Fibroblast of skin of left biceps (primary cell): Measurements from ENCODE around the gene GPR27.

Source experiments
- DNase-seq, 2 experiments: peaks; one replicate each; pipeline ENCODE4 v3.0.0-alpha.2; 2013; ENCODE audit warnings: low read depth in 2 of 2

GPR27 gene

DNA sequence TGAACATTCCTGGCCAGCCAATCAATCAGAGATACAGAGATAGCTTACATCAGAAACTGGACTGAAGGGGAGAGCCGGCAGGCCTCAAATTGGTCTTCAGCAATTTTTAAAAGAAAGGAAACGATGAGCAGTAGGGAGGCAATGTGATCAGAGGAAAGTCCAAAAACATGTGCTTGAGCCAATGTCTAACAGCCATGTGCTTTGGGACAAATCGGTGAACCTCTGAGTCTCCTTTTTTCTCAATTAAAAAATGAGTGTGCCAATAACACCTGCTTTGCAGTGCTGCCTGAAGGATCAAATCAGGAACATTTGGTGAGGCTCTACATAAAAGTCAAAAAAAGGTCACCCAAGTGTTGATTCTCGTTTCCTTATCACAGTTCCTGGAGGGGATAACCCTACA is 21.0 kb upstream of the GPR27 start:
- no peak for DNase-seq

DNA sequence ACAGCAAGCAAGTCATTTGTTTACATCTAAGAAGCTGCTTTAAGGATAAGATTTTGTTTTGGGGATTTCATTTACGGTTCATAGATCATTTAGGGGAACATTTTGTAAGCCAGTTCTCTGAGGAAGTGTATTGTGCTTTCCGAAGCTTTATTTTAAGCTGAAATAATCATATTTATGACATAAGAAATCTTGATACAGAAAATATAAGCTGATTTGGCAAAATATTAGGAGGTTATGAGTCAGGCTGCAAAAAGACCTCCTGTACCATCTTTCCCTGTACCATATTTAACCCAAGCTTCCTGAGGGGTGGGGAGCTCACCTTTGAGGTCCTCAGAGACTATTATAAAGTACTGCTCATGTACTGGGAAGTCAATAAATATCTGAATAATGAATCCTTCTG is 20.3 kb upstream of the GPR27 start:
- no peak for DNase-seq

DNA sequence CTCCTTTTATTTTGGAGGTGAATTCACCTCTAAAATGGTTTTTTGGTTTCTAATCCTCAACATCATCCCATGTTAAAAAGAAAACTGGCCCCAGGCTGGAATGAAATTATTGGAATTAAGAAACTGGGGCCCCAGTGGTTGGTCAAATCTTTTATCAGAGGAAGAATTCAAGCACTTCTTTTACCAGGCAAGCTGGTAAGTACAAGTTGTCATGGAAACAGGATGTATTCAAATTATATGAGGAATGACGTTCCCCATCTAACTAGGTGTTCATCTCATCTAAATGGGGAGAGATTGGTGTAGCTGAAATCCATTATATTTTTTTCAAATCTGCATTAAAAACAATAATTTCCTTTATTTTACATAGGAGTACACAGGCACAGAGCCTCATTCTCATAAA is 18.8 kb upstream of the GPR27 start:
- no peak for DNase-seq

DNA sequence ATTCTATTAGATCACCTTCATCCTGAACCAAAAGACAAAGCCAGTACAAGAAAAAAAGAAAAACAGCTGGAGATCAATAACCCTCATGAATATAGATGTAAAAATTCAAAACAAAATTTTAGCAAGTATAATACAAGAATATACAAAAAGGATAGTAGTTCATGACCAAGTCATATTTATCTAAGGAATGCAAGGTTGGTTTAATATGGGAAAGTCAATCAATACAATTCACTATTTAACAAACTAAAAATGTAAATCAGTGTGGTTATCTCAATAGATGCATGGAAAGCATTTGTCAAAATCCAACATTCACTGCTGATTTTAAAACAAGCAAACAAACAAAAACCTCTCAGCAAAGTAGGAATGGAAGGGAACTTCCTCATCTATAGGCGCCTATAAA is 11.0 kb upstream of the GPR27 start:
- no peak for DNase-seq

DNA sequence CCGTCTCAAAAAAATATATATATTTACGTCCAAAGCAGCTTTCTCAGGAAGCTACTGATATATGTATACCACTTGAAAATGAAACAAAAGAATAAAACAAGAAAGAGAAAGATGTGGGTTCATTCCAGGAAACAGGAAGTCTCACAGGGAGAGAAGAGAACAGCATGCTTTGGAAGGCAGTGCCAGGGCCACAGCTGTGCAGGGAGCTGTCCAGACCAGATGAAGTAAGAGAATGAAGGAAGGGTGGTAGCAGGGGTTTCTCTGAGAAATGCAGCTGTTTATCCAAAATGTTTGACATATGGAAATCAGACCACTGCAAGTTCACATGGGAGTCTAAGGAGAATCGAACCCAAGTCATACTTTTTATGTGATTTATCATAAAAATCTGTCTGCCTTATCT is 8.9 kb upstream of the GPR27 start:
- no peak for DNase-seq

DNA sequence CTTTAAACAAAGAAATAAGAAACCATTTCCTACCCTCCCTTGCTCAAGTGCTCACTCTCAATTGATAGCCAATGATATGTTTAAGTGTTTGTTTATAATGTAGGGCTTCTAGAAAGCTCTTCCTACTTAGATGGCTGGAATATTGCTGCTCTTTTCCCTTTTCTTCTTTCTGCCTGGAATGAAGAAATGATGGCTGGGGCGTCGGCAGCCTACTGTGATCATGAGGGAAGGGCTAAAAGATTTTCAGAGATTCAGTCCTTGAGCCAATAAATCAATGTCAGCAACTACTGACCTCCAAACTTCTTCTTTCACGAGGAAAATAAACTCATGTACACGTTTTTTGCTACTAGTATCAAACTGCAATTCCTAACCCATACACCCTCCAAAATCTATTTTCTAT is 2.1 kb upstream of the GPR27 start:
- DNase-seq = no peak

DNA sequence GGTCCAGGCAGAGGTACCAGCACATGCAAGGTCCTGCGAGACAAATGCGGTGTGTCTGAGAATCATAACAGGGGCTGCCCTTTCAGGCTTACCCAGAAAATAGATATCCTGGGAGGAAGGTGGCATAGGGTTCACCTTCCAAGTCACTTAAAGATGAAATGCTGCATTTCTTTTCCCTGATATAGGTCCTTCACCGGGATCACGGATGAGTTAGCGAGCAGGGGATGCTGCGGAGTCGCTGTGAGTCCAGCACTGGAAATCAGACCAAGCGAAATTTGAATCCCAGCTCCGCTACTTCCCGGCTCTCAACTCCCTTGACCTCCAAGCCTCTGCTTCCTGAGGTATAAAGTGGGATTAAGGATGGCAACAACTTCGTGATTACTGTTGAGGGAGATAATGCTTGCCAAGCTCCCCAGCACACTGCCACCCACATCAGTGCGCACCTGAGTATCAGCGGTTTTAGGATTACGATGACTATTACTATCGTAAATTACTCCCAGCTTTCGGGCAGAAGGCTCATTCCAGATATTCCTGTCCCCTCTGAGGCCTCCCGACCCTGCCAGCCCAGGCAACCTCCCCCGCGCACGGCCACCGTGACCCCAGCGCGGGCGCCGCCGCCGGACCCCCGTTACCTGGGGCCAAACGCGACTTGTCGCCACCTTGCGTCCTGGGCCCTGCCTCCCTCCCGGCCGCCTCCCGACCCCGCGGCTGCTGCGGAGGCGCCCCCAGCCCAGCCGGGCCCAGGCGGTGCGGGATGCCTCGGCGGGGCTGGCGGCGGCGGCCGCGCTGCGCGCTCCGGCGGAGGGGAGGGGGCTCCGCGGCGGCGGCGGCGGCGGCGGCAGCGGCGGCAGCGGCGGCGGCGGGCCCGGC is 589 bp upstream of the GPR27 start:
- no peak for DNase-seq

DNA sequence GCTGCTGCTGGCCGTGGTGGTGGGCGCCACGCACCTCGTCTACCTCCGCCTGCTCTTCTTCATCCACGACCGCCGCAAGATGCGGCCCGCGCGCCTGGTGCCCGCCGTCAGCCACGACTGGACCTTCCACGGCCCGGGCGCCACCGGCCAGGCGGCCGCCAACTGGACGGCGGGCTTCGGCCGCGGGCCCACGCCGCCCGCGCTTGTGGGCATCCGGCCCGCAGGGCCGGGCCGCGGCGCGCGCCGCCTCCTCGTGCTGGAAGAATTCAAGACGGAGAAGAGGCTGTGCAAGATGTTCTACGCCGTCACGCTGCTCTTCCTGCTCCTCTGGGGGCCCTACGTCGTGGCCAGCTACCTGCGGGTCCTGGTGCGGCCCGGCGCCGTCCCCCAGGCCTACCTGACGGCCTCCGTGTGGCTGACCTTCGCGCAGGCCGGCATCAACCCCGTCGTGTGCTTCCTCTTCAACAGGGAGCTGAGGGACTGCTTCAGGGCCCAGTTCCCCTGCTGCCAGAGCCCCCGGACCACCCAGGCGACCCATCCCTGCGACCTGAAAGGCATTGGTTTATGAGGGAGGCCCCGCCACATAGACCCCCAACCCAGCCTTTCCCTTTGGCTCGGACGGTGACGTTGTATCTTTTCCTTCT is 1.1 kb downstream of the GPR27 start:
- no peak for DNase-seq

DNA sequence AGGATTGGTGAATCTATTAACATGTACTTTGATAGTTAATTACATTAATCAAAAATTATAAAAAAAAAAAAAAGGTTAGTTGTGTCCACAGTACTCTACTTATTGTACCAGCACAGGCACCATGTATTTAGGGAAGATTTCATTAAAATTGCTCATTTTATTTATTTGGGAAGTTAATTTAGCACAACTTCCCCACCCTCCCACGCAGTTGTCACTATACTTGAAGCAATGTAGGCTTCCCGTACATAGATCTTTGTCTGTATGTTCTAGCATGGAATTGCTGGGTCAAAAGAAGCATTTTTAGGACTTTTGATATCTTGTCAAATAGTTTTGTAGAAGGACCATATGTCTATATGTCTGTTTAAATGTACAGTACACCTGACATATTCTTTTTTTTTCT is 4.4 kb downstream of the GPR27 start:
- DNase-seq = no peak

DNA sequence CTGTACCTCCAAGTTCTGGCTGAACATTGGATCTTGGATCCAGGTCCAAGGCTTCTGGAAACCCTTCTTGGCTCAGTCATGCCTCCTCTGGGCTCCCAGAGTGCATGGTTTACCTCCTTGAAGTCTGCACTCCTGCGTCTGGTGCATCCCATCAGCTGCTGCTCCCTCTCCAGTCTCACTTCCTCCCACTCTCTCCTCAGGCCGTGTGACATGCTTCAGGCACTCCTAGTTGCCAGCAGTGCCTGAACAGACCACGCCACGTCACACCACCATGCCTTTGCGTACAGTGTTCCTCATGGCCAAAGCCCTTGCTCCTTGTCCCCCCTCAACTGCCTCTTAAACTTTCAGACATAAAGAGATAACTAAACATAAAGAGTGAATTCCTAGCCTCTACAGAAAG is 5.7 kb downstream of the GPR27 start:
- no peak for DNase-seq

DNA sequence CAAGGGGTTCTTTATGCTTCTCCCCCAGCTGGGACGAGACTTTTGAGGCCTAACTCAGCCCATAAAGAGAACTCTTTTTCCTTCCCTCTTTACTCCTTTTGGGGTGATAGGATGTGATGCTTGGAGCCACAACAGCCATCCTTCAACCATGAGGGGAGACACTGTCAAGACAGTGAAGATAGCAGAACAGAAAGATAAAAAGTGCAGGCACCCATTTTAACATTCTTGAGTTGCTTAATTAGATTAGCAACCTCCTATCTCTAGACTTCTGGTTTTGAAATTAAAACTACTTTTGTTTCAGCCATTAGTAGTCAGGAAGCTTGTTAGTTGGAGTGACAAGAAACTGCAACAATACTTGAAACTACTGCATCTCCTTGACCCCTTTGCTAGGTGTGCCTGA is 6.5 kb downstream of the GPR27 start:
- no peak for DNase-seq

DNA sequence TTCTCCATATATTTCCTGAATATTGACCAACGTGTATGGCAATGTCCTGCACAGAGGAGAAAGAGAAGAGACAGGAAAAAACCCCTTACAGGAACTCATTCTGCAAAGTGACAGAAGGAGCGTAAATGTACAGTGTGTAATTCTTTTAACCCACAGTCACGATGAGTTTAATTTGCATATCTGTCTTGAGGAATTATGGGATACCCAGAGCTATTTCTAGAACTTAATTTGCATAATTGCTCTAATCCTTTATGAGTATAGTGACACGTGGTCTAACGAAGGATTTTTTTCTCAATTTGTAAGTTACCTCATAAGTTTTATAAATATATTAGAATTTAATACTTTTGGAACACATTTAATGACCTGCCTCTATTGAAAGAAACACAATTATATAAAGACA is 9.8 kb downstream of the GPR27 start:
- no peak for DNase-seq

DNA sequence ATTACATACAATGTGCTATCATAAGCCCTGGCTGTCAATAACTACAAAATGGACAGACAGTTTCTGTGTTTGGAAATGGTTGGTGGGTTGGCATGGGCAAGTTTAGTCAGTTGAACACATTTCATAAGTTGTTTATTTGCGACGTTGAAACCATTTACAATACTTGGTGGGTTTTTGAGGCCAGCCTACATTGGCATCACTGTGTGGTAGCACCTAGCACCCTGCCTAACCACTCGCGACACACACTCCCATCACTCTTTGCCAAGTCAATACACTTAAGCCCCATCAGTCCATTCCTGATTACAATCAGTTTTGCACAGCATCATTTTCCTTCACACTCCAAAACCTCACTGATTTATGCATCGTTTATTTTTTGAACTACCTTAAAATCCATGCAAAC is 17.5 kb downstream of the GPR27 start:
- DNase-seq = no peak

DNA sequence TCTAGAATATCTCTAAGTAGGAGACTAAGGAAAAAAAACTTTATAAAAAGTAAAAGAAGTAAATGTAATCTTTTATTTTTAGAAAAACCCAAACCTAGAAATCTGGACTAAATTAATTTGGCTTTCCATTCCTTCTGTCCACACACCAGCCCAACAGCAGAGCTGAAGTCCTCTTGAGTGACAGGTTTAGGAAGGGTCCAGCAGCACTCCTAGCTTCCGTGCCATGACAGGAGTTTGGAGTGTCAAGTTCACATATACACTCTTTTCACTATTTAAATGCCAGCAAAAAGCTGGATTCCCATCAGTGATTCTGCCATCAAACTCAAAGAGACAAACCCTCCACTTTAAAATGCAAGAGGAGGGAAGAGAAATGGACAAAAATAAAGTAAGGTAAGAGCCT is 18.2 kb downstream of the GPR27 start:
- no peak for DNase-seq

DNA sequence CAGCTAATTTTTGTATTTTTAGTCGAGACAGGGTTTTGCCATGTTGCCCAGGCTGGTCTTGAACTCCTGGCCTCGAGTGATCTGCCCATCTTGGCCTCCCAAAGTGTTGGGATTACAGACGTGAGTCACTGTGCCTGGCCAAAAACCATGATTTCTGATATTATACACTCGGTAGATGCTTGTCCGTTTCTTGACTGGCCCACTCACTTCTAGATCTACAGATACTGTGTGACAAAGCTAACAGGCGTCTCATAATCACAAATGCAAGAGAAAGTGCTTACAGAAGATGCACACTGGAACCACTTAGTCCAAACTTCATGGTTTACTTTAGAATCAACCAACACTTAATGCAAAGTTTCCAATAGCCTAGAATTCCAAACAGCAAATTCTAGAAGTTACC is 22.9 kb downstream of the GPR27 start:
- no peak for DNase-seq

DNA sequence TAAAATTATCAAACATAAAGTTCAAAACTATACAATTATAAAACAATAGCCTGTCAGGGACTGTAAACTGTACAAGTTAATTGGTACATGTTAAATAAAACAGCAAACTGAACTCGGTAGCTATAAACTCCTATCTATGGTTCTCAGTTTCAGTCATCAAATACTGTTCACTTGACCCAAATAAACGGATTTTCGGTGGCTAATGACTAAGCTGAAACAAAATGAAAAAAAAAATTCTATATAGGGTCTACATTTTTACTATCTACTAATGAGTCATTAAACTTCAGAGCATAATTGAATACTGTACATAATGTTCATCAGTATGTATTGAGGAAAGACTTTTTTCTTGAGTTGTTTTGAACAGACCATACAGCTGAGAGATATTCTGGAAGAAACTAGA is 24.7 kb downstream of the GPR27 start:
- DNase-seq = no peak

DNA sequence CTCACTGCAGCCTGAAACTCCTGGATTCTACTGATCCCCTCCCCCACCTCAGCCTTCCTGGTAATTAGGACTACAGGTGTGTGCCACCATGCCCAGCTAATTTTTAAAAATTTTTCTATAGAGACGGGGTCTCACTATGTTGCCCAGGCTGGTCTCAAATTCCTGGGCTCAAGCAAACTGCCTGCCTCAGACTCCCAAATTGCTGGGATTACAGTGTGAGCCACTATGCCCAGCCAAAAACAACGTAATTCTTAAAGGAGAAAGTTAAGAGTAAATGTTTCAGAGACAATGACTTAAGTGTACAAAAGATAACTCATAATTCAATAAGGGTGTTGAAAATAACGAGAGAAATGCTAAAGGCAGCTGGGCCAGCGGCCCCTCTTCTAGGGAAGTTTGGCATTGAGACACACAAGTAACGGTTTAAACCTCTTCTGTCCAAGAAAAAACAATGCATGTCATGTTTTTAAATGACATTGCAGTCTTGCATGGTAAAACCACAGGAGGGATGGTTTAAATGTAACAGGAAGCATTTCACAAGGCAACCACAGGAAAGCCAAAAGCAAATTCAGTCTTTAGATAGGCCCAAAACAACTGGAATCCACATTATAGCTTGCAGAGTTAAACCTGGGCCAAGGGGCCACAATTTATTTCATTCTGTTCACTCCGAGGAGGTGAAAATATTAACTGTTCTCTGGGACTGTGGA is 26.2 kb downstream of the GPR27 start:
- DNase-seq = no peak

DNA sequence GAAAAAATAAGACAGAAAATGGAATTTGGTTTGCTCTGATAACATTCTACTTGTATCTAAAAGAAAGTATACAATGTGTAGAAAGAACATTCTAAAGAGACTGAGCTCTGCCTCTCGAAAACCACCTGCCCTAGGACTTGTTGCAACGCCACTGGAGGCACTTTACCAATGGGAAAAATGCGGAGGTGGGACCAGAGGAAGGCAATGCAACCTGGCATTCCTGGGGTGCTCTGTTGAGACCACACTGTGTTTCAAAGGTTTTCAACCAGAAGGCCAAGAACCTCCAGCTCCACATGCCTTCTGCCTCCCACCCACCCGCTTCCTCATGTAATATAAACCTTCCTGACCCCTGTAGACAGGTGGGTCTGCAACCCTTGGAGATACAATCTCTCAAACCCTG is 26.8 kb downstream of the GPR27 start:
- DNase-seq = no peak

DNA sequence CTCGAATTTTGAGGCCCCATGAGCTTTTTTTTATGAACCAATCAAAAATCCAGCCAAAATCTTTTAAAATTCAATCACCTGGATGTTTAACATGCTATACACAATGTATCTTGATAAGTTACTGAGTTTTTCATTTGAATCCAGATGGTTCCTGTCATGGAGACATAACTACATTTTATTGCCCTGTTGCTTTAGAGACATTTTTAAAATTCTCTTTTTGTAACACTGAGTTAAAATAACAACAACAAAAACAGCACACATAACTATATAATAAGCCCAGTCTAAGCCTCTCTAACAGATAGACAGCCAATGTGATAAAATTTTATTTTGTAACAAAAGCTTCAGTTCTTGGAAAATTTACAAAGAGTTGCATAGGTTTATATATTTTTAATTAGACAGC is 29.5 kb downstream of the GPR27 start:
- DNase-seq = no peak

DNA sequence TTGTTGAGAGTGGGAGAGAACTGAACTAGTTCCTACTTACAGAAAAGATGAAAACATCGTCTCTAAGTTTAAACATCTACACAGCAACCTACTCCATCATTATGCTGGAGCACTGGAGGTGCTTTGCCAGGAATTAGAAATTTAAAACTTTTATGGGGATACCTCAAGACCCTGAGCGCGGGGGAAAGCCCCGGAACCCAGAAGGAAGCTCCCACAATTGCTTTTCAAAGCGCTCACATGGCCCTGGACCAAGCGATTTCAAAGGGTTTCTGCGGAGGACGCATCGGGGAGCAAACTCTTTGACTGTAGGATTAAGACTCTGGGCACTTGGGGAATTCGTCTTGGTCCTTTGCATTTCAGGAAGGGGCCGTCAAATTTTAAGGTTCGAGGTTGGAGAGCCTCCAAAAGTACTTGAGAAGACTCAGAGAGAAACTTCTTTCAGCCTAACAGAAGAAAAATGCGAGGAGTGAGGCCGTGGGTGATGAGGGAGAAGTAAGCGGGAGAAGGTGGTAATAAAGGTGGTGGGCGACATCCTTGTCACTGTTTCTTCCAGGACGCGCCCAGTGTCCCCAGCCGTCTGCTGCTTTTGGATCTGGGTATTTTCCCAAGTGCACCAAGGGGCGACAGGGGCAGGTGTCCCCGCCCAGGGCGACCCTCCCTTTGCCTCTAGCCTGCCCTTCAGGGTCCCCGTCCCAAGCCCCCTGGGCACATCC is 30.7 kb downstream of the GPR27 start:
- no peak for DNase-seq

DNA sequence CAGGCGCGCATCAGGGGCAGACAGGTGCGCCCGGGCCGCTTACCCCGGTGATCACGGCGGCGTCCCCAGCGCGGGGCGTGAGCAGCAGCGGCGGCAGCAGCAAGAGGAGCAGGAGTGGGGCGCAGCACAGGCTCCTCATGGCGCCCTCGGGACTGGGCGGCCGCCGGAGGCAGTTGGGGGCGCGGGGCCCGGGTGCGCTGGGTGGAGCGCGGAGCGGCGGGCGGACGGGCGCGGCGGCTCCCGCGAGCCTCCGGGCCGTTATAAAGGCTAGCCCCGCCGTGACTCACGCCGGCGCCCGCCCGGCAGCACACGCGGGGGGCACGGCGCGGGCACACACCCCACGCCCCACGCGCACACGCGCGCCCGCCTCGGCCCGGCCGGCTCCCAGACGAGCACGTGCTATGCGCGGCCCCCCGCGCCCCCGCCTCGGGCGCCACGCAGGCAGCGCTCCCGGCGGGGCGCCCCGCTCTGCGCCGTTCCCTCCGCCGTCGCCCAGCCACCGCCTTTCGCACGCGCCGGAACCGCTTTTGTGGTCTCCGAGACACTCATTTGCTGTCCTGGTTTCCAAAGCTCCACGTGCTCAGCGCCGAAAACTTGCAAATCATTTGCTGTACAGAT is 31.4 kb downstream of the GPR27 start, which contains the start of gene PROK2:
TSS of gene PROK2 (minus strand) at position 235 of the 618 bp plus-strand sequence. CDS start at position 139, 96 bp downstream.
- no peak for DNase-seq
